DMS79 treated with DMSO at 0.1 percent for 48 hours (cell line): ENCODE data around the gene PPP4R2.
"Not testable (repeated sequence)": the region's sequence is repeated elsewhere in the genome, so short reads cannot be mapped to it uniquely, and the experiment has no call there.

Source experiments
- DNase-seq: peaks from one replicate; lab custom pipeline; 2025; lab: John Stamatoyannopoulos, UW

The PPP4R2 gene

GRCh38 chr3:72977060-72977808, 19.4 kb upstream of the PPP4R2 start:
- no peak for DNase-seq

DNA sequence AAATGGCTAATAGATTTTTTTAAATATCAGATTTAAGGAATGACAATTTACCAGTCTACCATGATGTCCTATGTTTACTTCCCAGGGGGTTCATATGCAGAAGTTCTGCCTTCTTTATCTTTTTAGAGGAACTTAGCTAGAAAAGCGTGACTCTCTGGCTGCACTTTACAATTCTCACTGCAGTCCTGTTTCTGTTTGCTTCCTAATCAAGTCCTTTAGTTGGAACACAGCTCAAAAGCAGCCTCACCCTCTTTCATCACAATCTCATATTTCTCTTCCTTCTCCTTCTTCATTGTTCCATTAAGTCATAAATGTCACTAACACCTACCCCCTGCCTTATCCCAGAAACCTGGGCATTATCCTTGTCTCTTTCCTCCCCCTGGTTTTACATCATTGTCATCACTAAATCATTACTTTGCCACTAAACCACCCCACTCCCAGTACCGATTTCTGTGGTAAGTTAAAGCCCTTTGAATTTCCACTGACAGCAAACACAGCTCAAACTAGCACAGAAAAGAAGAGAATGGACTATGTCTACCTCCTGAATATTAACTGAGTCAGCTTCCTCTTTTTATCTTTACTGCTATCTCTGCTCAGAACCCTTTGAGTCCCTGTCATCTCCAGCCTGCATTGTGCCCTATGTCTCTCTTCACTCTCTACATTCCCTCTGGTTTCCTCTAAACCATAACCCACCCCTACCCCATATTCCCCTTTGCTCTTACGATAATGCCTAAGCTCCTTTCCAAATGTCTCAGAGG, 13.8 kb upstream of the PPP4R2 start:
- DNase-seq: no peak

DNA sequence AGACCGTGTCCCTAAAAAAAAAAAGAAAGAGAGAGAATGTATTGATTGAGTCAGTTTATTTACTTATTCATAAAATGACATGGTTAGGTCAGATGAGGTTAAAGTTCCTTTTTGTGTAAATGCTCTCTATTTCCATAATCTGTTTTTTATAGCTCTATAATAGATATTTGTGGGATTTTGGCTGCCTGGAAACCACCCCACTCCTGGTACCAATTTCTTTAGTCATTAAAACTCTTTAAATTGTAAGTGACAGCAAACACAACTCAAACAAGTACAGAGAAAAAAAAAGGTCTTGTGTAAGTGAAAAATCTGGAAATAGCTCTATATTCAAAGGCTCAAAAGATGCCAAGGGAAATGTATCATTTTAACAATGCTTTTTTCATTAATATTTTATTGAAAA, 11.0 kb upstream of the PPP4R2 start:
- DNase-seq: no peak

DNA sequence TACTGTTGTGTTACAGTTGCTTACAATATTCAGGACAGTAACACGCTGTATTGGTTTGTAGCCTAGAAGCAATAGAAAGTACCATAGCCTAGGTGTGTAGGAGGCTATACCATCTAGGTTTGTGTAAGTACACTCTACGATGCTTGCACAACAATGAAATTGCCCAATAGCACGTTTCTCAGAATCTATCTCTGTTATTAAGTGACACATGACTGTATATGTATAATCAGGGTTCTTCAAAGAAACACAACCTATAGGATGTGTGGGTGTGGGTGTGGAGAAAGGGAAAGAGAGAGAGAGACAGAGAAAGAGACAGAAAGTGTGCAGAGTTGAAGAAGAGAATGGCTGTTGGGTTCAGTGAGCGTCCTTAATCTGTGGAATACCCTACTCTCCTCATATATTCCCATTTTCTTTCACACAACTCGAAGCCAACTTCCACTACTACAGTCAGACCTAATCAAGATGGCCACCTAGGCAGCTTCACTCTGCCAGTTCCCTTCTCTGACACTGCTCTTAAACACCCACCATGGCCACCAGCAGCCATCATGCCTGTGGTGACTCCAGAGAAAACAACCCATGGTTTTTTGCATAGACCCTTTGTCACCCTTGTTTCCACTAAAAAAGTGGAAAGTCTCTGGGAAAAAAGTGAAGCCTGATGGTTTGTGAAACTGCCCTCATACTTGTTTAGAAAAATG, 5.8 kb upstream of the PPP4R2 start:
- no peak for DNase-seq

DNA sequence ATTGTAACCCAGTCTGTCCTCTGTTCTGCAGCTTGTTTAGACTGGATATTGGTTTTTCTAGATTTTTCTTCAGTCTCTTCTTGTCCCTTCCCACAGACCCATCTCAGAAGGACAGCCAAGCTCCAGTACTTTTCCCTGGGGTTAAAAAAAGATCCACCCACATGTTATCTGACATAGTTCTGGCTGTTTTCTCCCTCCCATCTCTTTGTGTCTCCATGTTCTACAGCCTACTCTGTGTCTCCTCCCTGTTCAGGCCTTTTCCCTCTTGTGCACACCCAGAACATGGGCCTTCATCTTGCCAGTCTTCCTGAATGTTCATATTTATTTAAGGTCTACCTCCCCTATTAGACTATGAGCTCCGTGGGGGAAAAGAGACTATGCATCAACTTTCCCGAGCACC, 5.1 kb upstream of the PPP4R2 start:
- no peak for DNase-seq

DNA sequence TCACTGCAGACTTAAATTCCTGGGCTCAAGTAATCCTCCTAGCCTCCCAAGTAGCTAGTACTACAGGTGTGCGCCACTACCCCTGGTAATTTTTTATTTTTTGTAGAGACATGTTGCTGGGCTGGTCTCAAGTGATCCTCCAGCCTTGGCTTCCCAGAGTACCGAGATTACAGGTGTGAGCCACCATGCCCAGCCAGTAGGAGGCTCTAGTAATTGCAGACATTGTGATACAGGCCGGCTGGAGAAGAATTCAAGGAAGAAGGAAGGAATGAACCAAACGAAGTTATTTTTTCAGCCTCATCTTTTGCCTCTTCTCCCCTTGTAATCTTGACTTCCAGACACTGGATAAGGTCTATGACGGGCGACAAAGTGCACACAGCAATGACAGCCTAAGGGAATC, 3.2 kb upstream of the PPP4R2 start:
- no peak for DNase-seq

GRCh38 chr3:72995337-72995736, 1.3 kb upstream of the PPP4R2 start:
- no peak for DNase-seq

GRCh38 chr3:72996121-72996472, 514 bp upstream of the PPP4R2 start:
- no peak for DNase-seq

DNA sequence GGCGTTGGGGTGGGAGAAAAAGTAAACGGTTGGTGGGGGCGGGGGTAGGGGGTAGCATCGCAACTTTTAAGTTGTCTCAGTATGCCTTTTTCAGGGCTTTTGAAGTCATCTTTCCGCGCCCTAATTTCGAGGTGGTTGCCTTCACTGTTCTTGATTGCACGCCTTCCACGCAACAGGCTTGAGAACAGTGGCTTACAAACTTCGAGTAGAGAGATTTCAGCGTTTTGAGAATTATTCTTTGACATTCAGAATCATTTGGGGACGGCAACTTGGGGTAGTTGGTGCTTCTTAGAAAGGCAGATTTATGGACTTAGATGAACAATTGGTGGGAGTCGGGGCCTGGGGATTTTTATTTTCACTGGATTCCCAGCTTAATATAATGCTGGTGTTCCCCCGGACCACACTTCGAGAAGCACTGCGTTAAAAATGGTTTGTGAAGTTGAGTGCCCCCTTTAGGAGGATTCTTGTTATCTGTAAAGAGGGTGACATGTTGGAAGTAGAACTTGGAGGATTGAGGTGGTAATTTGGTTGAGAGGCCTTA, 880 bp downstream of the PPP4R2 start:
- no peak for DNase-seq

DNA sequence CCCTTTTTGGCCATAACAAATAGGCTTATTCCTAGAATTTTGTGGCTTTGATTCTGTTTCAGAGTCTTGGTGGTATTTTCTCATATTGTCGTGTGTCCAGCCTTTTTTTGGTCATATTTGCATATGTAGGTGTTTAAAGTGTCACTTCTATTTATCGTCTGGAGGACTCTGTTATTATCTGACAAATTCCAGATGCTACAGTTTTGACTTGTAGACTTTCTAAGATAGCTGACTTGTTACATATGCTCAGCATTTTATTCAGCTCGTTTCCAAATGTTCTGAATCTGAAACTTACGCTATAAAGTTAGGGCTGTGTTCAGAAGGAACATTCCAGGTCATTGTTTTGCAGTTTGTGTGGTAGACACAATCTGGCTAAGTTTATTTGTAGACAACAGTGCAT, 1.9 kb downstream of the PPP4R2 start:
- no peak for DNase-seq

DNA sequence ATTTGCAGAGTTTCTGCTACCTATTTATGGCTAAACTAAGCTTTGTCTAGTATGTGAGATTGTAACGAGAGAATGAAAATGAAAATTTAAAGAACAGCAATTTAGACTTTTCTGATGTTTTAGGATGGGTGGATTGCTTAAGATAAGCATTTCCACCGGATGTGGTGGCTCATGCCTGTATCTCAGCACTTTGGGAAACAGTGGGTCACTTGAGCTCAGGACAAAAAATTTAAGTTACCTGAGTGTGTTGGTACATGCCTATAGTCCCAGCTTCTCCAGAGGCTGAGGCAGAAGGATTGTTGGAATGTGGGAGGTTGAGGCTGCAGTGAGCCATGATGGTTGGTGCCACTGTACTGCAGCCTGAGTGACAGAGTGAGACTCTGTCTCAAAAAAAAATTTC, 3.3 kb downstream of the PPP4R2 start:
- no peak for DNase-seq

DNA sequence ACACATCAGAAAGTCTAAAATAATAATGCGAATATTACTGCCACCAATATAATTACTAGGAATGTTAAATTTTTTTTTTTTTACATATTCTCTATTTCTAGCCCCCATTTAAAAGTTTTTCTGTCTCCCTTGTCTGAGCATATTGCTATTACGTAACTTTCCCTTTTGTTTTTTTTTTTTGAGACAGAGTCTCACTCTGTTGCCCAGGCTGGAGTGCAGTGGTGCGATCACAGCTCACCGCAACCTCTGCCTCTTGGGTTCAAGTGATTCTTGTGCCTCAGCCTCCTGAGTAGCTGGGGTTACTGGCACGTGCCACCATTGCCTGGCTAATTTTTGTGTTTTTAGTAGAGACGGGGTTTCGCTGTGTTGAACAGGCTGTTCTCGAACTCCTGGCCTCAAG, 6.4 kb downstream of the PPP4R2 start:
- not testable (repeated sequence) for DNase-seq

- DNase-seq: no peak
These were observed 7.7 kb downstream of the PPP4R2 start for GRCh38 chr3:73004316-73004715.

DNA sequence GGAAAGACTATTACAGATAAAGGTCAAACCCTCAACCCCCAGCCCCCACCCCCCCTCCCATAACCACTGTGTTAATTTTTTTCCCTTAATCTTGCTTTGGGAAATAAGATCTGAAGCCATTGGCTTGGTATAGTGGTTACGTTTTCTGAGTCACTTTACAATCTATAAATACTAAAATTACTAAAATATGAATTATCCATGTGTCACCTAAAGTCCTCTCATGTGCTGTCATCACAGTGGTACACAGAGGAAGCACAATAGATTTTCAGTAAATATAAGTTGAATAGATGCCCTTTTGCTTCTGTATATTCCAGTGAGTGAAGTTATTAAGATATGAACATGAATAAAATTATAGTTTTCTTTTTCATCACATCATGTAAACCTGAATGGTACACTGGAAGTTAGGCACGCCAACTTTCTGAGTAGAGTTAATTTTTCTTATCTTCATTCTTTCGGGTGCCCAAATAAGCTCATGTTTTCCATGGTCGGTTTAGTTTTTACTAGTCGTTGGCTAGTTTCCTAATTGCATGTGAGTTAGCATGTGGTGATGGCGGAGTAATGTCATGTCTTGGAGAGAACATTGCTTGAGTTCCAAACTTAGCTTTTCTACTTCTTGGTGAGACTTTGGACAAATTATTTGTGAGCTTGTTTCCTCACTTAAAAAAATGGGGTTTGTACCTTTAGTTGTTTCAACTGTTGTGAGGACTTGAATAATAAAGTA, 11.5 kb downstream of the PPP4R2 start:
- DNase-seq: no peak

DNA sequence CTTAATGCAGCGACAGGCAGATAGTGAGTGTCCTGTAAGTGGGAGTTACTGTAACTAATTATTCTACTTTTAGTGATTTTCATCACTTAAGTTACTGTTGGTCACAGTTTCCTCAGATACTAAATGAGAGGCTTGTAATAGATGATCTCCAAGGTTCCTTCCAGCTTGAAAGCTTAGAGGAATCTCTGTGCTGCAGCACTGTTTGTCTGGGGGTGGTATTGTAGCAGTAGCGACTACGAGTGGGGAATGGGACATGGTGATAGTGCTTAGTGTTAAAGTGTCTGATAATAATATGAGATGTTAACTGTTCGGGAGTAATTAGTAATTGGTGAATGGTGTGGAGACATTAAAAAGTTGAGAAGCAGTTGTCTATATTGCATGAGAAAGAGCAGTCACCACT, 12.4 kb downstream of the PPP4R2 start:
- DNase-seq: no peak

DNA sequence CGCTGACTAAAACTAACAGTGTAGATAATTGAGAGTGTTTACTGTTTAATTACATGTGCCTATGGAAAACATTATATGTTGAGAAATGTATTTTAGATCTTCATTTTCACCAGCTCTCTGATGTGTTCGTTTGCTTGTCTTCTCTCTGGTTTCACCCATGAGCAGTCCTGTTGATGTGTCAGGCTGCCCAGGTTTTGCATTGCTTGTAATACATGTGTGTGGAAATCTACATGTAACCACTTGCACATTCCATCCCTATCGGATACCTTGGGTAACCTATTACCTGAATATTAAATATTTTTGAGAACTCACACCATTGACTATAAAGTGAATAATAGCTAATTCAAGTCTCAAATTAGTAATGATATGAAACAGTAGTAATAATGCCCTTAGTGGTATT, 13.1 kb downstream of the PPP4R2 start:
- DNase-seq: no peak

DNA sequence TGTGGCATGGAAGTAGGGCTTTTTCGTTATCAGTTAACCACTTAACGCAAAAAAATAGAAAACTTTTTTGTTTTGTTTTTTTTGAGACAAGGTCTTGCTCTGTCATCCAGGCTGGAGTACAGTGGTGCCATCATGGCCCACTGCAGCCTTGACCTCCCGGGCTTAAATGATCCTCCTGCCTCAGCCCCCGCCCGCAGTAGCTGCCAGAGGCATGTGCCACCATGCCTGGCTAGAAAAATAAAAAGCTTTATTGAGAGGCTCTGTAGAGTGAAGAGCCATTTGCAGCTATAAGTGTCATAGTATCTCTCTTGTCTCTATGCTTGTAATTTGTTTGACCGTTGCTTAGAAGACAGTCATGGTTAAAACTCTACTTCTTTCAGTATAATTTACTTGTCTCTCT, 13.5 kb downstream of the PPP4R2 start:
- DNase-seq: no peak

GRCh38 chr3:73018298-73018697, 21.7 kb downstream of the PPP4R2 start:
- DNase-seq: no peak

DNA sequence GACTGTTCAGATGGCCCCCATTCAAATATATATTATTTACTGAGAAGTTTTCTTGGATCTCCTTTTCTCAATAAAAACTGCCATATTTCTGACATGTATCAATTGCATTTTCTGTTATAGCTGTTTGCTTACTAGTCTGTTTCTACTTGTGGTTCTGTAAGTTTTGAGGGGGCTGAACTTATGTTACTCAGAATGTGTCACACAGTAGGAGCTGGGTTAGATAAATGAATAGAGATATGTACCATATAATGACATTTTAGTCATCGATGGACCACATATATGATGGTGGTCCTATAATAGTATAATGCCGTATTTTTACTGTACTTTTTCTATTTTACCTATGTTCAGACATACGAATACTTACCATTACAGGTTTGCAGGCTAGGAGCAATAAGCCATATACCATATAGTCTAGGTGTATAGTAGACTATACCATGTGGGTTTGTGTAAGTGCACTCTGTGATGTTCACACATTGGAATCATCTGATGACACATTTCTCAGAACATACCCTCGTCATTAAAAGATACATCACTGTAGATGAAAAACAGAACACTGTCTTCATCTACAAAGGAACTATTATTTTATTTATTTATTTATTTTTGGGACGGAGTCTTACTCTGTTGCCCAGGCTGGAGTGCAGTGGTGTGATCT, 22.3 kb downstream of the PPP4R2 start:
- no peak for DNase-seq

- no peak for DNase-seq
These were observed 24.8 kb downstream of the PPP4R2 start for GRCh38 chr3:73021301-73021835.

DNA sequence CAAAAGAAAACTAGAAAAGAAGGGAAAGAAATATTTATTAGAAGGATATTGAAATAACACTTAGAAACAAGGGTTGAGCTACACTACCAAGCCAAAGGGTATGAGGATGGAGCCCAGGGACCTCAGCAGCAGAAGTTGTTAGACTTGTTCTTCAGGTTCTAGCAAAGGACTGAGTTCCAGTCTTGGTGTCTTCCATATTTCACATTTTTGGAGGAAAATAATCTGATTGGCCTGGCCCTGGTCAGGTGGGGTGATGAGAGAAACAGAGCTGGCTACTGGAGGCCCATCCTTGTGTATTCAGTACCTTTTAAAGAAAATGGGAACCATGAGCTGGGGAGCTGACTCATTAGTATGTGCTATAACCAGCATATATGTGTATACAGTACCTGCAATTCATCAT, 28.2 kb downstream of the PPP4R2 start:
- DNase-seq: no peak
